NCI-H1694 (cell line): Measurements from ENCODE around the gene RHBDF2.

Source experiments
- DNase-seq: peaks from one replicate; lab custom pipeline; 2025; lab: John Stamatoyannopoulos, UW

The RHBDF2 gene

GRCh38 chr17:76438906-76439305, 62.3 kb downstream of the RHBDF2 start:
- no peak for DNase-seq

- DNase-seq, result no peak
Measured at GRCh38 chr17:76437467-76438402, 63.5 kb downstream of the RHBDF2 start.

GRCh38 chr17:76435751-76436150, 65.5 kb downstream of the RHBDF2 start:
- DNase-seq, result no peak

DNA sequence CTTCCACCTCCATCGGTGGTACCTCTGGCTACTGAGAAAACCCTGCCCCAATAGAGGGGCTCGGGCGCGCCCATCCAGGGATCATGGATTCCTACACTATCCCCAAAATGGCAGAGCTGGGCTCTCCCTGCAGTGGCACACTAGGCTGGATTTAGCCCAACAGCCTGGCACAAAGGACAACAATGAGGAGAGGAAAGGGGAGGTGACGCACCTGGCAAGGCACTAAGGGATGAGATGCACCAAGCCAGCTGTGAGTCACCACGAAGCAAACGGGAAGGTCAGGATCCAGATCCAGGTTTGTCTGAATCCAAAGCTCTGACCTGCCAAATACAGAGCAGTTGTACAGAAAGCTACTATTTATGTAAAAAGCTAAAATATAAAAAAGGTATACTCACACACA, 66.4 kb downstream of the RHBDF2 start:
- DNase-seq, result no peak

DNA sequence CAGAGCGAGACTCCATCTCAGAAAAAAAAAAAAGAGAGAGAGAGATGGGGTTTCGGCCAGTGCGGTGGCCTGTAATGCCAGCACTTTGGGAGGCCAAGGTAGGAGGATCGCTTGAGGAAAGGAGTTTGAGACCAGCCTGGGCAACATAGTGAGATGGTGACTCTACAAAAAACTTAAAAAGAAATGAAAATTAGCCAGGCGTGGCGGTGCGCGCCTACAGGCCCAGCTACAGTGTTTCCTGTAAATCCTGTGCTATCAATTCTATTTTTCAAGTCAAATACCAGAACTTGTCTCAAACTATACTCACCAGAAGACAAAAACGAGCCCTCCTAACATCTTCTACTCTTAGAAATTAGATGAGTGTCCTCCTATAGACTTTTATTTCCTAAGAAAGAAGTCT, 67.5 kb downstream of the RHBDF2 start:
- DNase-seq, result no peak

DNA sequence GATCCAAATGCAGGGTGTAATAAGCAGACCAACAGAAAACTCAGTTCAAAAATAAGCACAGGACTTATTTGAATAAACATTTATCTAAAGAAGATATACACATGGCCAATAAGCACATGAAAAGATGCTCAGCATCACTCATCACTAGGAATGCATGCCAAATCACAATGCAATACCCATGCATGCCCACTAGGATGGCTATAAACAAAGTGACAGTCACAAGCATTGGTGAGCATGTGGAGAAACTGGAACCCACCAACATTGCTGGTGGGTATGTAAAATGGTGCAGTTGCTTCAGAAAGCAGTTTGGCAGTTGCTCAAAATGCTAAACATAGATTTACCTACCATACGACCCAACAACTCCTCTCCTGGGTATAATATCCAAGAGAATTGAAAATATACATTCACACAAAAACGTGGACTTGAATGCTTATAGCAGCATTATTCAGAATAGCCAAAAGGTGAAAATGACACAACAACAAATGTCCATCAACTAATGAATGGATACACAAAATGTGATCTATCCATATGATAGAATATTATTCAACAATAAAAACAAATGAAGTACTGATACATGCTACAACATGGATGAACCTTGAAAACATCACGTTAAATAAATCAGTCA, 68.4 kb downstream of the RHBDF2 start:
- DNase-seq, result peak; percentile 20

DNA sequence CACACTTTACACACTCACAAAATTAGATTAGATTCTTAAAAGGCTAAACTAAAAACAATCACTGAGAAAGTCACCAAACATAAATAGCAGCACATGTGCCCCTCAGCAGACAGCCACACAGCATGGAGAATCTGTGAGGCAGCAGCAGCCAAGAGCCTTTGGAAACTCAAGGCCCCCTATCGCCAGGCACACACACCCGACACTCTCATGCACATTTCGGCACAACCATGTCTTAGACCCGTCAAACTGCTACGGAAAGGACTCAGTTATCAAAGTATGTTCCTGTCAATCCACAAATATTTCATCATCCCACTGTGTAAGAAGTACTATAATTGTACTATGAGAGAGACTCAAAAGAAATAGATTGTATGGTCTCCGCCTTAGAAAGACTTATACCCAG, 69.2 kb downstream of the RHBDF2 start:
- no peak for DNase-seq

GRCh38 chr17:76431509-76431908, 69.7 kb downstream of the RHBDF2 start:
- no peak for DNase-seq

GRCh38 chr17:76428511-76428910, 72.7 kb downstream of the RHBDF2 start:
- DNase-seq, result no peak

GRCh38 chr17:76427501-76428231, 73.6 kb downstream of the RHBDF2 start:
- no peak for DNase-seq

- no peak for DNase-seq
Measured at GRCh38 chr17:76426853-76427252, 74.4 kb downstream of the RHBDF2 start.

DNA sequence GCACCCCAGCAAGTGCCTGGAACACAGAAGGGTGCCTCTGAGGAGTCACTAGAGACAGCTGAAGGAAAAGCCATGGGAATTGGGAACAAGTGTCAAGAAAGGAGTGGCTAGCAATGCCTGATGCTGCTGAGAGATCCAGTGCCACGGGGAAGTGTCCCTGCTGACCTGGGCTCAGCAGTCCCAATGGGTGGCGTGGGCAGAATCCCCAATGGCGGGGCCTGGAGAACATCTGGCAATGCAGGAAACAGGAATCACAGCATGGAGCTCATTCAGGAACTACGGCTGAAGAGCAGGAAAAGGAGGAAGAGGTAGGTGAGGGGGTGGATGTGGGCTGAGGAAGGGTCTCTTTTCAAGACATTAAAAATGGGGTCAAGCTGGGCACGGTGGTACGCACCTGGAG, 78.4 kb downstream of the RHBDF2 start:
- DNase-seq, result no peak

DNA sequence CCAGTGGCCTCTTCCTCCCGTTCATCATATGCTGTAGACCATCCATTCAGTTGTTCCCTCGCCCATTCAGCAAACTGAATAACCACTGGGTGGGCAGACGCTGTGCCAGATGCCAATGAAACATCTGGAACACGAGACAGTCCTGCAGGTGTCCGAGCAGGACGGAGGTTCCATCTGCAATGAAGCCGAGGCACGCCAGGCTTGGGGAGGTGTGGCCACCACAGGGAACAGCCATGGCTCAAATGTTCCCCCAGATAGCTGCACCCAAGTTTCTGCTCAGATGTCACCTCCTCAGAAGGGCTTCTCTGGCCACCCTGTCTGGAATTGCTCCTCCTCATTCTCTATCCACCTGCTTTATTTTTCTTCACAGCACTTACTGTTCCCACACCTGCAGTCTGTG, 78.8 kb downstream of the RHBDF2 start:
- DNase-seq, result no peak

DNA sequence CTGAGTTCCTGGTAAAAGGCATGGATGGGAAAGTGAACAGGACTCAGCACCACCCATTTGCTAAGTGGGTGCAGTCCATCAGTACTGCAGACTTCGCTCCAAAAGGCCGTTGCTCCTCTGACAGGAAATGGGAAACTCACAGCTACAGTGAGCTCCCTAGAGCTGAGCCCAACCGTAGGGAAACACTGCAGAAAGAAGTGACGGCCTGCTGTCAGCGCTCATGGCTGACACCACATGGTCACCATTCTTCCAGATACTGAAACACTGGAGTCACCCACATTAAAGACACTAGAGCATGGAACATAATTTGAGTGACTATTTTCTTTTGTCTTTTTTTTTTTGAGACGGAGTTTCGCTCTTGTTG, 80.2 kb downstream of the RHBDF2 start:
- DNase-seq, result no peak
